HPDE6-E6E7 (cell line): ENCODE measurements around the gene PAK3.

Experiments used
- DNase-seq: peaks from one replicate; pipeline ENCODE4 v3.0.0; 2011; ENCODE audit warnings: missing footprints; ENCODE audit errors: extremely low spot score

Gene PAK3

GRCh38 chrX:111260451-111260850 is 164.5 kb downstream of the PAK3 start:
- DNase-seq, result no peak

GRCh38 chrX:111262086-111262485 is 166.1 kb downstream of the PAK3 start:
- no peak for DNase-seq

- DNase-seq, result no peak
These were observed 168.4 kb downstream of the PAK3 start for GRCh38 chrX:111264385-111264784.

GRCh38 chrX:111265486-111265885 is 169.5 kb downstream of the PAK3 start:
- DNase-seq, result no peak

- DNase-seq, result no peak
These were observed 172.5 kb downstream of the PAK3 start for GRCh38 chrX:111268506-111268905.

GRCh38 chrX:111270339-111270738 is 174.3 kb downstream of the PAK3 start, which contains the start of gene CAPN6:
CAPN6 (minus strand) TSS chrX:111270483; CDS start chrX:111263936, 6,547 bp downstream.
- DNase-seq, result peak; percentile 3
